GM12872 (cell line): ENCODE results near the gene KRT7.

Experiments
- CTCF ChIP-seq: IDR thresholded peaks from 3 replicates; pipeline ENCODE4 v1.5.1; 2011; ENCODE audit warnings: low read depth, mild to moderate bottlenecking, low read length, moderate library complexity; ENCODE audit not compliant: insufficient read depth

Gene KRT7

GRCh38 chr12:52205612-52206303 is 27.3 kb upstream of the KRT7 start:
- no peak for TF ChIP-seq CTCF

DNA sequence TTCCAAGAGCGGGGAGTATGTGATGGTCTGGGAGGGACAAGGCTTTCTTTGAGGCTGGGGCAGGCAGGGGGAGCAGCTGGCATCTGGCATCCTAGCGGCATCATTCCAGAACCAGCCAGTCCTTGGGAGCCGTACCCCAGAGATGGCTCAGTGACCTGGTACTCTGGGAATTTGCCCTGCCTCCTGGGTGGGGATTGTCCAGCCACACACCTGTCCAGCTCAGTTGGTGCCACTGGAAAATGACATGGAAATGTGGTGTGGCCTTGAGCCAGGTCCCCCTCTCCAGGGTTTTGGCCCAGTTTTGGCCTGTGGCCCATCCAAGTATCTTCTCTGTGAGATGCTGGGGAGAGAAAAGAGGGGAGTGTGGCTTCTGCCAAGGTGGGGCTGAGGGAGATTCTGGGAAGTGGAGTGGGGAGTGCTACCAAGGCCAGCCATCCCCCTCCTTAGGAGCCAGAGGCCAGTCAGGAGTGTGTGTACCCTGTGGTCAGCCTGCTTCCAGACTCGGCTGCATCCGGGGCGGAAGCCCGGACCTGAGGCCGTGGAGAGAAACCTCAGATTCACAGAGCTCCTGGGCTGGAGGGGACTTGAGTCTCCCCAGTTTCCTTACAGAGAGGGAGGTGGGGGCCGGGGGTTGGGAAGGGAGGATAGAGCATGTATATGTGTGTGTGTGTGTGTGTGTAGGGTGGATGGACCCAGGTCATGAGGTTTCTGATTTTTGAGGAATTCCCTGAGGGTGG is 26.6 kb upstream of the KRT7 start:
- no peak for TF ChIP-seq CTCF

DNA sequence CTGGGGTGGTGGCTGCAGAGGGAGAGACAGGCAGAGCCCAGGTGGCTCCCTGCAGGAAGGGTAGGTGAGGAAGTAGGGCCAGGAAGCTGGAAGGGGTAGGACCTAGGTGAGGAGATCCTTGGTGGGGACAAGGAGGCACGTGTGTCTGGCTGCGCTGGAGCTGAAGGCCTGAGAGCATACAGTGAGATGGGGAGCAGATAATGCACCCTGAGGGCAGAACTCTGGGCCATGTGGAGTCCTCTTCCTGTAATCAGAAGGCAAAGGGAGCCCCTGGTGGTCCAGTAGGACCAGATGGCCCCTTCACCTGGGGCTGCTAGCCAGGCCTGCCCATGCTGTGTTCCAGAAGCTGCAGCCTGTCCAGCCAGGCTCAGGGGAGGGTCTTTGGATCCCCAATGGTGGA is 25.9 kb upstream of the KRT7 start:
- TF ChIP-seq CTCF, result no peak

DNA sequence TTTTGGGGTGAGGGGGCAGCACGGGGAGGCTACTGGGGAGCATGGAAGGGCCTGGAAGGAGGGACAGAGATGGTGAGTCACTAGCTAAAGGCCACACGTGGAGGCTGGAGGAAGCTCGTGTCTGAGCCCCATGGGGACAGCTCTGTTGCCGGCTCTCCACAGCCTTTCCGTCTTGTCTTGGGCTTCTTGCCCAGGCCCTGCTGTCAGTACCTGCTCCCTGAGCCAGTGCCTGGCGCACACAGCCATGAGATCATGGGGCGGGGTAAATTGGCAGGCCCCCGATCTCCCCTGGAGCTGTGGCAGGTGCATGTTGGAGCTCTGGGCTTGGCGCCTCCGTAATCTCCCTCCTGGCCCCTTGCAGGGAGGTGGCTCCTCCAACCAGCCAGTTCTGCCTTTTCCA is 25.1 kb upstream of the KRT7 start:
- TF ChIP-seq CTCF, result no peak

- no peak for TF ChIP-seq CTCF
Observed at GRCh38 chr12:52208424-52209165, 24.4 kb upstream of the KRT7 start.

DNA sequence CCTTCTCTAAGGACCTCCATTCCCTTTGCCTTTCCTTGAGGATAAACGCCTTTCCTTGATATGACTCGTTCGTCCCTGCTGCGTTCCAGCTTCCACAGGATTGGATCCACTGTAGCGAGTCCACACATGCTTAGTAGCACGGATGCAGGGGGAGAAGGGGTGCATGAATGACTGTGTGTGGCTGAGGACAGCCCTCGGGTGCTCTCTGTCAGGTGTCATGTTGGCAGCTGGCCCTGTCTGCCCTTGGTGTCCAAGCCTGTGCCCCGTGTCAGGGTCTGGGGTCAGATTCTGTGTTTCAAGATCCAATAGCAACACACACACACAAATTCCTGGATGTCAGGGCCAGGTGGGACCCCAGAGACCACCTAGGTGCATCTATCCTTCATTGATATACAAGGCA is 23.7 kb upstream of the KRT7 start:
- TF ChIP-seq CTCF, result no peak

DNA sequence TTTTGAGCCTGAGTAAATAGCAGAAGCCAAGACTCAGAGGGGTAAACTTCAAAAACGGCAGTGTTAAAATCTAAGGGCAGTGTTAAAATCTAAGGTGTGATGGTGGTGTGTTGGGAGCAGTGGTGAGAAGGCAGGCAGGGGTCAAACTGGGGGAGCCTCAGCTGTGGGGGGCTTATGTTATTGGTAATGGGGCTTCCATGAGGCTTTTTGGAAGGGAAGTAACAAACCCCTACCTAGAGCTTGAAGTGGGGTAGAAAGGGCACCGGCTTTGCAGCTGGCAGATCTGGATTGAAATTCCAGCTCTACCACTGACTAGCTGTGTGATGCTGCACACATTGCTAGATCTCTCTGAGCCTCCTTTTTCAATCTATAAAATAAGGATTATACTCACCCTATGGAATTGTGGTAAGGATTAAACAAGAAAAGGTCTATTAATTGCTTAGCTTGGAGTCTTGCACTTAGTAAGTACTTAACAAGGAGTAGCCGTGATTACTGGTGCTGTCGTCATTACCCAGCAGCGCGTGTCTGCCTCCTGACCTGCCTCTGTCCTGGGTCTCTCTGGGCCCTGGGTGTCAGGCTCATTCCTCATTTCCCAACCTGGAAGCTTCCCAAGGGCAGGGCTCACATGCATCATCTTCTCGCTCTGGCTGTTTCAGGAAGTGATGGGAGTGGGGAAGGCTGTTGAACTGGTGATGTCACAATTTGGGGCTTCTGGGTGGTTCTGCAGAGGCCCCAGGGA is 22.7 kb upstream of the KRT7 start:
- TF ChIP-seq CTCF, result no peak
